Smooth muscle cell (in vitro differentiated cells): ENCODE data around the gene SLC16A5. TPM values are rescaled to one million over a fixed set of nuclear protein-coding genes. Genes with fewer than 3 reads are reported as not detected.
A peak's percentile ranks its signal among the peaks of the same experiment; 100 is the strongest.
"Not testable (repeated sequence)": the region's sequence is repeated elsewhere in the genome, so short reads cannot be mapped to it uniquely, and the experiment has no call there.

Experiments
- DNase-seq: peaks from one replicate; lab custom pipeline; 2025; ENCODE audit not compliant: unreplicated experiment; lab: John Stamatoyannopoulos, UW
- H2AFZ ChIP-seq: fragments of 200-600 bp; sonication (generic); 2 replicates; pipeline ENCODE4 v1.6.0; 2016; ENCODE audit warnings: antibody characterized with exemption, low read depth, mild to moderate bottlenecking
- H3F3A ChIP-seq: fragments of 200-600 bp; sonication (generic); 2 replicates; pipeline ENCODE4 v1.6.0; 2017; ENCODE audit warnings: antibody characterized with exemption, low read depth
- H3K27ac ChIP-seq: fragments of 200-600 bp; sonication (generic); 2 replicates; pipeline ENCODE4 v1.5.1; 2016; ENCODE audit warnings: low read depth, mild to moderate bottlenecking
- H3K27me3 ChIP-seq: fragments of 200-600 bp; sonication (generic); 2 replicates; pipeline ENCODE4 v1.6.1; 2016; ENCODE audit warnings: low read depth, mild to moderate bottlenecking
- H3K36me3 ChIP-seq: fragments of 200-600 bp; sonication (generic); 2 replicates; pipeline ENCODE4 v1.5.1; 2016; ENCODE audit warnings: low read depth
- H3K4me1 ChIP-seq: fragments of 200-600 bp; sonication (generic); 2 replicates; pipeline ENCODE4 v1.5.1; 2016; ENCODE audit warnings: low read depth
- H3K4me2 ChIP-seq: fragments of 200-600 bp; sonication (generic); 2 replicates; pipeline ENCODE4 v1.6.0; 2016; ENCODE audit warnings: mild to moderate bottlenecking
- H3K4me3 ChIP-seq: fragments of 200-600 bp; sonication (generic); 2 replicates; pipeline ENCODE4 v1.5.1; 2016; ENCODE audit warnings: mild to moderate bottlenecking
- H3K79me2 ChIP-seq: fragments of 200-600 bp; sonication (generic); 2 replicates; pipeline ENCODE4 v1.6.0; 2016; ENCODE audit warnings: low read depth, mild to moderate bottlenecking
- H3K9ac ChIP-seq: fragments of 200-600 bp; sonication (generic); 2 replicates; pipeline ENCODE4 v1.6.0; 2016; ENCODE audit warnings: low read depth
- H3K9me3 ChIP-seq: fragments of 200-600 bp; sonication (generic); replicated peaks from 2 replicates; pipeline ENCODE4 v1.5.1; 2016; ENCODE audit warnings: low read depth
- H4K20me1 ChIP-seq: fragments of 200-600 bp; sonication (generic); 2 replicates; pipeline ENCODE4 v1.6.0; 2016; ENCODE audit warnings: low read depth
- WGBS: methylation state at CpG from one replicate; pipeline ENCODE4 v1.1.7; 2016; ENCODE audit warnings: low lambda C conversion rate; 5-methylcytosine and 5-hydroxymethylcytosine counted together
- polyA plus RNA-seq: library from polyadenylated mRNA; unstranded; fragments of >200 nt; fragmentation: Nextera tagmentation; extraction: Ambion mirVana; gene quantifications from 2 replicates; pipeline ENCODE4 v1.2.1, GENCODE V29; 2016
- total RNA-seq: library from RNA; depleted of rRNA; stranded (reverse); fragments of >200 nt; gene quantifications from 2 replicates; pipeline ENCODE4 v1.2.3, GENCODE V29; 2014
- TF ChIP-seq, protein P1 (sequence below): fragments of 200-600 bp; sonication (generic); IDR thresholded peaks from 2 replicates; pipeline ENCODE4 v1.5.1; 2017; ENCODE audit warnings: borderline replicate concordance, mild to moderate bottlenecking, antibody characterized with exemption; ENCODE audit not compliant: insufficient read depth, poor library complexity, severe bottlenecking

Gene SLC16A5
- total and polyA plus RNA-seq, 2 experiments from 2014 or later, result 17.1 to 22.0 TPM

DNA sequence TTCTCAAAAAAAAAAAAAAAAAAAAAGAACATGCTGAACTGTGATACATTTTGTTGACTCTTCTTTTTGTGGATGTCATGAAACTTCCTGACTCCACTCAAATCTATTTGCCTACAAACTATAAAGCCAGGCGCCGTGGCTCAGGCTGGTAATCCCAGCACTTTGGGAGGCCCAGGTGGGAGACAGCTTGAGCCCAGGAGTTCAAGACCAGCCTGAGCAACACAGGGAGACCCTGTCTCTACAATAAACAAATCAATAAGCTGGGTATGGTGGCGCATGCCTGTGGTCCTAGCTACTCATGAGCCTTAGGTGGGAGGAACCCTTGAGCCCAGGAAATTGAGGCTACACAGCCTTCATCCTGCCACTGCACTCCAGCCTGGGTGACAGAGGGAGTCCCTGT lies 45.2 kb downstream of the SLC16A5 start:
- H3K27ac ChIP-seq, result peak overlapping the region; percentile 27
- no peaks in the 10 kb centered on the region for H3K9me3 ChIP-seq
- peaks cover 12% of the 10 kb centered on the region for H4K20me1 ChIP-seq
- H3K4me1 ChIP-seq, result peaks cover 5% of the 10 kb centered on the region
- H3K27me3 ChIP-seq, result no peaks in the 10 kb centered on the region
- TF ChIP-seq, protein P1, sequence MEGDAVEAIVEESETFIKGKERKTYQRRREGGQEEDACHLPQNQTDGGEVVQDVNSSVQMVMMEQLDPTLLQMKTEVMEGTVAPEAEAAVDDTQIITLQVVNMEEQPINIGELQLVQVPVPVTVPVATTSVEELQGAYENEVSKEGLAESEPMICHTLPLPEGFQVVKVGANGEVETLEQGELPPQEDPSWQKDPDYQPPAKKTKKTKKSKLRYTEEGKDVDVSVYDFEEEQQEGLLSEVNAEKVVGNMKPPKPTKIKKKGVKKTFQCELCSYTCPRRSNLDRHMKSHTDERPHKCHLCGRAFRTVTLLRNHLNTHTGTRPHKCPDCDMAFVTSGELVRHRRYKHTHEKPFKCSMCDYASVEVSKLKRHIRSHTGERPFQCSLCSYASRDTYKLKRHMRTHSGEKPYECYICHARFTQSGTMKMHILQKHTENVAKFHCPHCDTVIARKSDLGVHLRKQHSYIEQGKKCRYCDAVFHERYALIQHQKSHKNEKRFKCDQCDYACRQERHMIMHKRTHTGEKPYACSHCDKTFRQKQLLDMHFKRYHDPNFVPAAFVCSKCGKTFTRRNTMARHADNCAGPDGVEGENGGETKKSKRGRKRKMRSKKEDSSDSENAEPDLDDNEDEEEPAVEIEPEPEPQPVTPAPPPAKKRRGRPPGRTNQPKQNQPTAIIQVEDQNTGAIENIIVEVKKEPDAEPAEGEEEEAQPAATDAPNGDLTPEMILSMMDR, result no peak
- peaks cover 33% of the 10 kb centered on the region for H3F3A ChIP-seq
- peaks cover 4% of the 10 kb centered on the region for H3K36me3 ChIP-seq
- no peak overlapping the region for H2AFZ ChIP-seq
- H3K4me3 ChIP-seq, result no peak overlapping the region
- H3K9ac ChIP-seq, result no peak overlapping the region
- 95% methylated on average over 3 of the region's 3 CpGs for WGBS
- peaks cover 3% of the 10 kb centered on the region for H3K79me2 ChIP-seq
- no peak for DNase-seq
- H3K4me2 ChIP-seq, result no peak overlapping the region

DNA sequence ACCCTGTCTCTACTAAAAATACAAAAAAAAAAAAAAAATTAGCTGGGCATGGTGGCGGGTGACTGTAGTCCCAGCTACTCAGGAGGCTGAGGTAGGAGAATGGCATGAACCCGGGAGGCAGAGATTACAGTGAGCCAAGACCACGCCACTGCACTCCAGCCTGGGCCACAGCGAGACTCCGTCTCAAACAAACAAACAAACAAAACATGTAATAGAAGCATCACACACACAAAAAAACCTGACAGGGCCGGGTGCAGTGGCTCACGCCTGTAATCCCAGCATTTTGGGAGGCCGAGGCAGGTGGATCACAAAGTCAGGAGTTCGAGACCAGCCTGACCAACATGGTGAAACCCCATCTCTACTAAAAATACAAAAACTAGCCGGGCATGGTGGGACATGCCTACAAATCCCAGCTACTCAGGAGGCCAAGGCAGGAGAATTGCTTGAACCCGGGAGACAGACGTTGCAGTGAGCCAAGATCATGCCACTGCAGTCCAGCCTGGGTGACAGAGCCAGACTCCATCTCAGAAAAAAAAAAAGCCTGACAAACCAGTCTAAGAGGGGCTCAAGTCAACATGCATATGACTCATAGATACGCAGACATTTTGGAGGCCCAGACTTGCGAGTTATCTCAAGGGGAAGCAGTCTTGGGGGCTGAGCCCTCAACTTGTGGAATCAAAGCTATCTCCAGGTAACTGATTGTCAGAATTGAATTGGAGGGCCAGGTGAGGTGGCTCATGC lies 46.0 kb downstream of the SLC16A5 start:
- not testable (repeated sequence) for H3K4me3 ChIP-seq, H3K36me3 ChIP-seq, H3K9me3 ChIP-seq, H3K9ac ChIP-seq, H2AFZ ChIP-seq, DNase-seq, H3K4me2 ChIP-seq, H3K27me3 ChIP-seq, H3K79me2 ChIP-seq, H3K4me1 ChIP-seq
- Histone ChIP-seq H3K27ac (peak overlapping the region; percentile 82), H4K20me1 (peaks cover 12% of the 10 kb centered on the region), H3F3A (peaks cover 37% of the 10 kb centered on the region)
- 78% methylated on average over 14 of the region's 14 CpGs for WGBS

DNA sequence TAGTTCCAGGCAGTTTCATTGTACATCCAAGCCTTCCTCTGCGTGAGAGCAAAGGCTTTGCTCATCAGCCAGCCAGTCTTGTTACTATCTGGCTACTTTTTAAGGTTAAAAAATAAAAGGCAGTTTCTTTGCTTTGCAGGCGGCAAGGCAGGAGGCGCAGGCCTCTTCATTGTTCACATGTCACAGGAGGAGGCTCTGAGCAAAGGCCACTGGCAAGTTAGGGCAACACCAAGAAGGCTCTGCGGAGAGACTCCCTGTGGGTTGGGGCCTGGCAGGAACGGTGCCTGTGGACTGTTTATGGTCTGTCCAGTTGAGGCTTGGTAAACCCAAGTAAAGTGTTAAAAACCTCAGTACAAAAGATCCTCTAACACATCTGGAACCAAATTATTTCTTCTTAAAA lies 47.7 kb downstream of the SLC16A5 start:
- peaks cover 37% of the 10 kb centered on the region for H3F3A ChIP-seq
- no peak for DNase-seq
- H2AFZ ChIP-seq, result no peak overlapping the region
- no peaks in the 10 kb centered on the region for H3K9me3 ChIP-seq
- H3K27ac ChIP-seq, result peak overlapping the region; percentile 82
- peaks cover 2% of the 10 kb centered on the region for H4K20me1 ChIP-seq
- no peak overlapping the region for H3K4me3 ChIP-seq
- H3K4me1 ChIP-seq, result peaks cover 1% of the 10 kb centered on the region
- no peaks in the 10 kb centered on the region for H3K27me3 ChIP-seq
- no peak overlapping the region for H3K4me2 ChIP-seq
- 81% methylated on average over 5 of the region's 5 CpGs for WGBS
- H3K36me3 ChIP-seq, result peaks cover 10% of the 10 kb centered on the region
- H3K79me2 ChIP-seq, result peaks cover 3% of the 10 kb centered on the region
- TF ChIP-seq, protein P1, result no peak
- H3K9ac ChIP-seq, result no peak overlapping the region

DNA sequence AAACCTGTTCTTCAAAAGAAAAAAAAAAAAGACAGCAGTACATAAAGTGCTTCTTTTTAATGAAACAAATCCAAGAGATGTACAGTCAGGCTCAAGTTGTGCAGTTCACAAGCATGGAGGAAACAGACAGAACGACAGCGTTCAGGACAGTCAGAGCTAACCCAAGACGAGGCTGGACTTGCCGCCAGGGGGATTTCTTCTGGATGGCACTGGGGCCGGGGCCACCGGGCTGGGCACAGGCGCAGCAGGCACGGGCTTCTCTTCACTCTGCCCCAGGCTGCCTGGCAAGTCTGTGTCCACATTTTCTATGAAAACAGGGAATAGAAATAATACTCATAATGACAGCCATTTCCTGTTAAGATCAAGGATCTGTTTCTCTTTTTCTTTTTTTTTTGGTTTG lies 48.2 kb downstream of the SLC16A5 start:
- no peaks in the 10 kb centered on the region for H3K27me3 ChIP-seq
- H4K20me1 ChIP-seq, result no peaks in the 10 kb centered on the region
- peak overlapping the region; percentile 82 for H3K27ac ChIP-seq
- H3K9ac ChIP-seq, result no peak overlapping the region
- H3K4me1 ChIP-seq, result no peaks in the 10 kb centered on the region
- H3F3A ChIP-seq, result peaks cover 37% of the 10 kb centered on the region
- peaks cover 10% of the 10 kb centered on the region for H3K36me3 ChIP-seq
- H3K9me3 ChIP-seq, result no peaks in the 10 kb centered on the region
- 97% methylated on average over 8 of the region's 8 CpGs for WGBS
- H3K4me2 ChIP-seq, result no peak overlapping the region
- no peak for DNase-seq
- no peak overlapping the region for H3K4me3 ChIP-seq
- TF ChIP-seq, protein P1, result no peak
- H3K79me2 ChIP-seq, result peaks cover 3% of the 10 kb centered on the region
- no peak overlapping the region for H2AFZ ChIP-seq

DNA sequence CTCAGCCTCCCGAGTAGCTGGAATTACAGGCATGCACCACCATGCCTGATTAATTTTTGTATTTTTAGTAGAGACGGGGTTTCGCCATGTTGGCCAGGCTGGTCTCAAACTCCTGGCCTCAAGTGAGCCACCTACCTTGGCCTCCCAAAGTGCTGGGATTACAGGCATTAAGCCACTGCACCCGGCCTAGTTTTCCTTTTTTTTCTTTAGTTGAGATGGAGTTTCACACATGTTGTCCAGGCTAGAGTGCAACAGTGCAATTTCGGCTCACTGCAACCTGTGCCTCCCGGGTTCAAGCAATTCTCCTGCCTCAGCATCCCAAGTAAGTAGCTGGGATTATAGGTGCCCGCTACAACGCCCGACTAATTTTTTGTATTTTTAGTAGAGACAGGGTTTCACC lies 50.0 kb downstream of the SLC16A5 start:
- 98% methylated on average over 9 of the region's 9 CpGs for WGBS
- not testable (repeated sequence) for H3K4me1 ChIP-seq, H3K9ac ChIP-seq, H3K27ac ChIP-seq, H3K27me3 ChIP-seq, H2AFZ ChIP-seq, H4K20me1 ChIP-seq, H3K79me2 ChIP-seq, DNase-seq, H3K4me3 ChIP-seq, H3K4me2 ChIP-seq, H3K9me3 ChIP-seq
- H3K36me3 ChIP-seq, result peaks cover 10% of the 10 kb centered on the region
- peaks cover 39% of the 10 kb centered on the region for H3F3A ChIP-seq
